H1 (cell line): ENCODE measurements around the gene DIP2B. TPM values are rescaled to one million over a fixed set of nuclear protein-coding genes. Genes with fewer than 3 reads are reported as not detected.

ENCODE experiments used
- CTCF ChIA-PET: fragments of 300-600 bp; sonication (Branson Sonifier 250); formaldehyde crosslinking; loops from one replicate; lab custom pipeline; 2021; ENCODE audit not compliant: partially characterized antibody; lab: Charles Lee
- POLR2A ChIA-PET: fragments of 300-600 bp; sonication (Branson Sonifier 250); formaldehyde crosslinking; loops from one replicate; lab custom pipeline; 2021; ENCODE audit warnings: inconsistent platforms; ENCODE audit not compliant: partially characterized antibody; lab: Charles Lee
- DNase-seq, 2 experiments: peaks; one replicate each; pipeline versions ENCODE4 v3.0.0 to v3.0.0-alpha.2; 2010 to 2022; ENCODE audit warnings: low spot score in 2 of 2, low read depth in 1 of 2, mixed read lengths in 1 of 2
- FAIRE-seq: peaks from 2 replicates; lab custom pipeline; 2011; peaks lifted over from hg19 to GRCh38; lab: Jason Lieb, UNC
- H2AFZ ChIP-seq: 2 replicates; pipeline ENCODE4 v1.8.1; 2012; ENCODE audit warnings: low read length, inconsistent platforms
- H2AK5ac ChIP-seq: 2 replicates; pipeline ENCODE4 v1.6.1; 2013; ENCODE audit warnings: low read depth, low read length
- H2BK120ac ChIP-seq: replicated peaks from 2 replicates; pipeline ENCODE3; 2013; ENCODE audit warnings: low read depth, low read length, inconsistent platforms
- H2BK12ac ChIP-seq: 2 replicates; pipeline ENCODE4 v1.6.1; 2013; ENCODE audit warnings: low read depth, low read length
- H2BK15ac ChIP-seq: 2 replicates; pipeline ENCODE4 v1.6.1; 2013; ENCODE audit warnings: low read length
- H2BK20ac ChIP-seq: 2 replicates; pipeline ENCODE4 v1.6.1; 2013; ENCODE audit warnings: low read length
- H2BK5ac ChIP-seq: 2 replicates; pipeline ENCODE4 v1.6.1; 2013; ENCODE audit warnings: low read depth, low read length
- H3K14ac ChIP-seq: 2 replicates; pipeline ENCODE4 v1.6.1; 2013; ENCODE audit warnings: inconsistent platforms; ENCODE audit not compliant: insufficient read length
- H3K18ac ChIP-seq: 2 replicates; pipeline ENCODE4 v1.6.1; 2013; ENCODE audit warnings: low read length; ENCODE audit errors: extremely low read depth
- H3K23ac ChIP-seq: 2 replicates; pipeline ENCODE4 v1.6.1; 2013; ENCODE audit warnings: inconsistent platforms; ENCODE audit not compliant: insufficient read length
- H3K23me2 ChIP-seq: 2 replicates; pipeline ENCODE4 v1.6.1; 2013; ENCODE audit warnings: low read depth, low read length
- H3K27ac ChIP-seq: 2 replicates; pipeline ENCODE4 v1.6.1; 2011; ENCODE audit warnings: low read depth, low read length, inconsistent platforms
- H3K27me3 ChIP-seq, 4 experiments: replicated peaks in 1 of 4; 1 replicate in 1 of 4; 2 replicates in 3 of 4; pipeline versions ENCODE4 v1.6.1 to v1.8.1; 2011 to 2013; ENCODE audit warnings: low read length in 3 of 4, mild to moderate bottlenecking in 3 of 4, inconsistent platforms in 2 of 4, mixed read lengths in 2 of 4, moderate library complexity in 1 of 4; ENCODE audit not compliant: control insufficient read depth in 3 of 4, insufficient read depth in 3 of 4; ENCODE audit errors: extremely low read depth in 1 of 4
- H3K36me3 ChIP-seq, 4 experiments: 2 replicates each; pipeline versions ENCODE4 v1.6.1 to v1.8.1; 2011 to 2013; ENCODE audit warnings: mild to moderate bottlenecking in 4 of 4, low read length in 3 of 4, moderate library complexity in 2 of 4, control low read depth in 1 of 4, inconsistent platforms in 1 of 4; ENCODE audit not compliant: insufficient read depth in 4 of 4, control insufficient read depth in 2 of 4
- H3K4ac ChIP-seq: replicated peaks from 2 replicates; pipeline ENCODE3; 2013; ENCODE audit warnings: low read length, low read depth, mixed read lengths, inconsistent platforms; ENCODE audit not compliant: insufficient read length
- H3K4me1 ChIP-seq, 4 experiments: replicated peaks in 1 of 4; 1 replicate in 1 of 4; 2 replicates in 3 of 4; pipeline versions ENCODE4 v1.6.1 to v1.8.1; 2011 to 2013; ENCODE audit warnings: low read length in 3 of 4, inconsistent platforms in 2 of 4, mixed read lengths in 1 of 4; ENCODE audit not compliant: insufficient read depth in 4 of 4, control insufficient read depth in 3 of 4
- H3K4me2 ChIP-seq, 2 experiments: 2 replicates each; pipeline versions ENCODE4 v1.6.1 to v1.8.1; 2011 to 2013; ENCODE audit warnings: low read depth in 2 of 2, low read length in 2 of 2, control low read depth in 1 of 2, inconsistent platforms in 1 of 2, mild to moderate bottlenecking in 1 of 2; ENCODE audit not compliant: insufficient read depth in 1 of 2
- H3K4me3 ChIP-seq, 4 experiments: fragments of 200-600, 300-600 bp in 1 of 4; sonication (generic), shearing (Covaris generic), sonication (Bioruptor Twin) in 1 of 4; 2 replicates each; pipeline versions ENCODE4 v1.5.1 to v1.8.1; 2011 to 2016; ENCODE audit warnings: low read length in 4 of 4, low read depth in 3 of 4, control low read depth in 2 of 4, inconsistent platforms in 2 of 4, mild to moderate bottlenecking in 2 of 4, mixed read lengths in 1 of 4, moderate library complexity in 1 of 4; ENCODE audit not compliant: insufficient read depth in 2 of 4; ENCODE audit errors: extremely low read depth in 1 of 4
- H3K56ac ChIP-seq: replicated peaks from 2 replicates; pipeline ENCODE3; 2013; ENCODE audit warnings: low read depth, mild to moderate bottlenecking, mixed read lengths, low read length, inconsistent platforms; ENCODE audit not compliant: insufficient read length
- H3K79me1 ChIP-seq: 2 replicates; pipeline ENCODE4 v1.6.1; 2013; ENCODE audit warnings: low read depth, low read length, control low read depth
- H3K79me2 ChIP-seq, 2 experiments: 2 replicates each; pipeline versions ENCODE4 v1.6.1 to v1.8.1; 2012 to 2013; ENCODE audit warnings: low read length in 2 of 2, mild to moderate bottlenecking in 2 of 2, inconsistent platforms in 1 of 2; ENCODE audit not compliant: insufficient read depth in 2 of 2, control insufficient read depth in 1 of 2
- H3K9ac ChIP-seq, 4 experiments: replicated peaks in 1 of 4; 1 replicate in 1 of 4; 2 replicates in 3 of 4; pipeline versions ENCODE4 v1.6.1 to v1.8.1; 2011 to 2013; ENCODE audit warnings: low read depth in 3 of 4, low read length in 3 of 4, control low read depth in 2 of 4, mild to moderate bottlenecking in 2 of 4, moderate library complexity in 2 of 4, inconsistent platforms in 1 of 4; ENCODE audit errors: extremely low read depth in 1 of 4
- H3K9me3 ChIP-seq, 2 experiments: 2 replicates each; pipeline versions ENCODE4 v1.6.1 to v1.8.1; 2012 to 2013; ENCODE audit warnings: mild to moderate bottlenecking in 2 of 2, moderate library complexity in 2 of 2, control low read depth in 1 of 2, inconsistent platforms in 1 of 2, low read depth in 1 of 2, low read length in 1 of 2, mixed read lengths in 1 of 2; ENCODE audit not compliant: insufficient read depth in 2 of 2
- H4K20me1 ChIP-seq, 2 experiments: replicated peaks in 1 of 2; 2 replicates each; pipeline versions ENCODE3 to v1.8.1; 2011 to 2013; ENCODE audit warnings: inconsistent platforms in 2 of 2, low read length in 2 of 2, mild to moderate bottlenecking in 1 of 2; ENCODE audit not compliant: insufficient read depth in 2 of 2, control insufficient read depth in 1 of 2
- H4K5ac ChIP-seq: 2 replicates; pipeline ENCODE4 v1.6.1; 2013; ENCODE audit warnings: low read length, low read depth, mixed read lengths, inconsistent platforms; ENCODE audit not compliant: insufficient read length
- H4K8ac ChIP-seq: 2 replicates; pipeline ENCODE4 v1.8.0; 2013; ENCODE audit warnings: mild to moderate bottlenecking, moderate library complexity, low read length, inconsistent platforms; ENCODE audit not compliant: insufficient read depth; ENCODE audit errors: extremely low read depth
- H4K91ac ChIP-seq: replicated peaks from 2 replicates; pipeline ENCODE3; 2013; ENCODE audit warnings: low read length, mixed read lengths, inconsistent platforms; ENCODE audit not compliant: insufficient read length
- CTCF ChIP-seq, 3 experiments: IDR thresholded peaks; 1 replicate in 2 of 3; 2 replicates in 1 of 3; pipeline versions ENCODE4 v1.5.1 to v1.6.1; 2011; ENCODE audit warnings: low read length in 3 of 3, mild to moderate bottlenecking in 3 of 3, inconsistent platforms in 2 of 3, low read depth in 1 of 3, moderate library complexity in 1 of 3; ENCODE audit not compliant: insufficient read depth in 1 of 3; ENCODE audit errors: control extremely low read depth in 1 of 3
- KDM5A ChIP-seq: fragments of 200-600 bp; IDR thresholded peaks from 2 replicates; pipeline ENCODE4 v1.7.1; 2012; ENCODE audit warnings: mild to moderate bottlenecking, low read length, inconsistent platforms, mixed read lengths
- NRF1 ChIP-seq: IDR thresholded peaks from 2 replicates; pipeline ENCODE4 v1.6.1; 2011; ENCODE audit warnings: mild to moderate bottlenecking, low read depth, low read length, improper control_type of control experiment
- RFX5 ChIP-seq: IDR thresholded peaks from 2 replicates; pipeline ENCODE4 v1.6.1; 2011; ENCODE audit warnings: low read depth, low read length, improper control_type of control experiment, borderline replicate concordance
- RXRA ChIP-seq: IDR thresholded peaks from 2 replicates; pipeline ENCODE4 v1.6.1; 2011; ENCODE audit warnings: low read depth, mild to moderate bottlenecking, low read length, moderate library complexity; ENCODE audit not compliant: insufficient read depth
- SP2 ChIP-seq: IDR thresholded peaks from 2 replicates; pipeline ENCODE4 v1.6.1; 2012; ENCODE audit warnings: mild to moderate bottlenecking, low read length, inconsistent platforms
- TBP ChIP-seq: IDR thresholded peaks from 2 replicates; pipeline ENCODE4 v1.6.1; 2011; ENCODE audit warnings: low read depth, low read length, improper control_type of control experiment
- WGBS, 2 experiments: shearing (Covaris generic) in 1 of 2; methylation state at CpG; one replicate each; pipeline versions ENCODE4 v1.1.6 to v1.1.7; 2013 to 2015; ENCODE audit warnings: low lambda C conversion rate in 2 of 2, mixed read lengths in 2 of 2, inconsistent platforms in 1 of 2, low coverage in 1 of 2, missing lambda C conversion rate in 1 of 2; ENCODE audit not compliant: insufficient replicate concordance in 2 of 2, insufficient coverage in 1 of 2, insufficient read length in 1 of 2; ENCODE audit errors: extremely low coverage in 1 of 2, missing lambda C conversion rate in 1 of 2; 5-methylcytosine and 5-hydroxymethylcytosine counted together
- polyA plus RNA-seq, 7 experiments: library from polyadenylated mRNA; depleted of rRNA in 3 of 7; stranded (reverse) in 5 of 7; unstranded in 2 of 7; fragments of >200 nt in 5 of 7; fragments of 200-250 nt in 2 of 7; gene quantifications; 1 replicate in 5 of 7; 2 replicates in 1 of 7; 4 replicates in 1 of 7; pipeline versions ENCODE4 v1.2.1 to v1.2.3, GENCODE V29; 2011 to 2013; ENCODE audit warnings: missing spikeins in 2 of 7, mixed read lengths in 2 of 7
- total RNA-seq: library from RNA; stranded (reverse); fragmentation: NEBNext Ultra II Directional; extraction: Animal tissue kit (Norgen Biotek cat#: 25700); gene quantifications from 2 replicates; pipeline ENCODE4 v1.2.1, GENCODE V29; 2021

Gene DIP2B
- total and polyA plus RNA-seq, 2 of the 8 experiments (the other 6 are each of a cell fraction or from before 2014, with no cell fraction given) = 11.1 to 29.6 TPM

GRCh38 chr12:50572760-50573159, 68.0 kb downstream of the DIP2B start:
- Histone ChIP-seq H2AK5ac (no peak overlapping the region), H3K23ac (no peak overlapping the region), H3K4me3 (no peak overlapping the region), H2AFZ (no peak overlapping the region), H3K4me1 (peaks cover 0 to 24% (median 20%) of the 10 kb centered on the region in 4 experiments; a peak in 5 of 7 replicates), H3K79me2 (peaks cover 0 to 63% of the 10 kb centered on the region in 2 experiments; a peak in 3 of 4 replicates), H2BK15ac (no peak overlapping the region), H2BK120ac (no peak overlapping the region), H4K91ac (no peak overlapping the region), H2BK12ac (no peak overlapping the region), H3K4ac (no peak overlapping the region), H3K4me2 (no peak overlapping the region), H3K79me1 (peaks cover 3% of the 10 kb centered on the region; the same call in 1 of the 2 replicates), H2BK20ac (no peak overlapping the region), H3K23me2 (no peaks in the 10 kb centered on the region), H3K9ac (no peak overlapping the region), H3K56ac (no peak overlapping the region), H4K8ac (no peak overlapping the region), H3K27me3 (no peaks in the 10 kb centered on the region), H3K27ac (no peak overlapping the region), H4K5ac (no peak overlapping the region), H3K18ac (no peak overlapping the region), H3K9me3 (no peaks in the 10 kb centered on the region), H2BK5ac (no peak overlapping the region), H4K20me1 (no peaks in the 10 kb centered on the region), H3K14ac (no peak overlapping the region), H3K36me3 (no peaks in the 10 kb centered on the region)
- DNase-seq (no peak), FAIRE-seq (no peak)
- CTCF ChIA-PET = interaction anchor here (0.6 to 1.4 kb wide), 3 partner anchors 9 to 14 kb away, joined by 3 read pairs; no protein-coding TSS in a partner anchor
- POLR2A ChIA-PET = interaction anchor here (1.1 kb wide), 1 partner anchor 18 kb away, joined by 3 read pairs; no protein-coding TSS in a partner anchor
- WGBS, 2 experiments = 90% methylated on average over 3 of the region's 3 CpGs; no CpG with 5 or more reads in 1 of the 2 experiments
- TF ChIP-seq KDM5A = no peak
- no peak for TF ChIP-seq RFX5
- TF ChIP-seq CTCF (IDR thresholded peaks at IDR 0.05; ENCODE audit: control extremely low read depth in 1 of 3, insufficient read depth in 1 of 3, low read depth in 1 of 3, low read length in 3 of 3) = no peak
- no peak for TF ChIP-seq NRF1
- no peak for TF ChIP-seq SP2
- TF ChIP-seq TBP = no peak
- no peak for TF ChIP-seq RXRA
